AG04450 (cell line): ENCODE results near the gene RFPL1. TPM values are rescaled to one million over a fixed set of nuclear protein-coding genes. Genes with fewer than 3 reads are reported as not detected.

Experiments
- CTCF ChIA-PET: fragments of 300-600, 350-600 bp; formaldehyde crosslinking; extraction: SDS; loops from one replicate; lab custom pipeline; 2022; ENCODE audit warnings: antibody characterized with exemption, inconsistent platforms; lab: Charles Lee
- POLR2A ChIA-PET: fragments of 350-600 bp; formaldehyde crosslinking; extraction: SDS; loops from one replicate; lab custom pipeline; 2021; ENCODE audit warnings: antibody characterized with exemption, inconsistent platforms; lab: Yijun Ruan, JAX
- DNase-seq: peaks from one replicate; pipeline ENCODE4 v3.0.0-alpha.2; 2011; ENCODE audit warnings: low read depth, low spot score
- H3K27ac ChIP-seq: one replicate; pipeline ENCODE4 v1.5.1; 2012; ENCODE audit warnings: low read depth, low read length, control low read depth
- H3K27me3 ChIP-seq: one replicate; pipeline ENCODE4 v1.6.0; 2012; ENCODE audit warnings: low read length; ENCODE audit not compliant: control insufficient read depth, insufficient read depth
- H3K4me3 ChIP-seq: 2 replicates; pipeline ENCODE4 v1.5.1; 2011; ENCODE audit warnings: mild to moderate bottlenecking, low read depth, low read length, control low read depth
- H3K9me3 ChIP-seq: 2 replicates; pipeline ENCODE4 v1.5.1; 2012; ENCODE audit warnings: low read length; ENCODE audit not compliant: control insufficient read depth, insufficient read depth
- CTCF ChIP-seq: IDR thresholded peaks from 2 replicates; pipeline ENCODE4 v1.5.1; 2011; ENCODE audit warnings: low read depth, low read length, control low read depth, inconsistent platforms
- polyA plus RNA-seq: library from polyadenylated mRNA; depleted of rRNA; stranded (reverse); fragments of >200 nt; gene quantifications from 2 replicates; pipeline ENCODE4 v1.2.3, GENCODE V29; 2011

RFPL1 gene
- polyA plus RNA-seq, 1 experiment, result not detected

GRCh38 chr22:29480262-29480511, 41.8 kb downstream of the RFPL1 start:
- ChIA-PET POLR2A (no interaction called here), CTCF (interaction anchor here (1.0 kb wide), 1 partner anchor 9 kb away, joined by 3 read pairs; no protein-coding TSS in a partner anchor)
- peaks cover 52% of the 10 kb centered on the region for H3K27me3 ChIP-seq
- no peak overlapping the region for H3K27ac ChIP-seq
- no peaks in the 10 kb centered on the region; the same call in 1 of the 2 replicates for H3K9me3 ChIP-seq
- TF ChIP-seq CTCF, result no peak
- H3K4me3 ChIP-seq, result peak overlapping the region; percentile 29; the same call in 1 of the 2 replicates
- DNase-seq, result no peak

- H3K27me3 ChIP-seq, result peaks cover 48% of the 10 kb centered on the region
- H3K9me3 ChIP-seq, result no peaks in the 10 kb centered on the region; the same call in 1 of the 2 replicates
- TF ChIP-seq CTCF, result no peak
- ChIA-PET POLR2A (interaction anchor here (0.7 kb wide), 1 partner anchor 281 kb away, joined by 3 read pairs; no protein-coding TSS in a partner anchor), CTCF (interaction anchor here (0.5 to 1.0 kb wide), 2 partner anchors 10 to 94 kb away, joined by 3 to 10 read pairs; no protein-coding TSS in a partner anchor)
- no peak overlapping the region for H3K27ac ChIP-seq
- H3K4me3 ChIP-seq, result peak overlapping the region; percentile 41
- no peak for DNase-seq
Observed at GRCh38 chr22:29480512-29481264, 42.3 kb downstream of the RFPL1 start.

GRCh38 chr22:29481265-29482000, 43.0 kb downstream of the RFPL1 start:
- TF ChIP-seq CTCF, result no peak
- Histone ChIP-seq H3K9me3 (no peaks in the 10 kb centered on the region; the same call in 1 of the 2 replicates), H3K27me3 (peaks cover 48% of the 10 kb centered on the region), H3K4me3 (peak overlapping the region; percentile 41), H3K27ac (no peak overlapping the region)
- ChIA-PET CTCF (interaction anchor here (0.5 kb wide), 1 partner anchor 93 kb away, joined by 10 read pairs; no protein-coding TSS in a partner anchor), POLR2A (interaction anchor here (0.7 kb wide), 1 partner anchor 280 kb away, joined by 3 read pairs; no protein-coding TSS in a partner anchor)
- DNase-seq, result no peak

GRCh38 chr22:29482253-29482652, 43.9 kb downstream of the RFPL1 start:
- no peak for DNase-seq
- H3K27ac ChIP-seq, result no peak overlapping the region
- TF ChIP-seq CTCF, result no peak
- no peaks in the 10 kb centered on the region; the same call in 1 of the 2 replicates for H3K9me3 ChIP-seq
- H3K27me3 ChIP-seq, result peaks cover 45% of the 10 kb centered on the region
- ChIA-PET POLR2A (interaction anchor here (0.5 to 0.6 kb wide), 2 partner anchors 53 to 996 kb away, joined by 3 to 7 read pairs; no protein-coding TSS in a partner anchor), CTCF (interaction anchor here (0.6 kb wide), 1 partner anchor 10 kb away, joined by 3 read pairs; no protein-coding TSS in a partner anchor)
- no peak overlapping the region for H3K4me3 ChIP-seq
